Measurements from ENCODE around the gene TNFRSF14.

The TNFRSF14 gene

GRCh38 chr1:2528016-2528415 is 28.2 kb upstream of the TNFRSF14 start:
- DNase-seq (ENCODE audit: insufficient read length, low spot score) = no peak
- FAIRE-seq = no peak
- no peak for TF ChIP-seq POLR2A (IDR thresholded peaks at IDR 0.05; ENCODE audit: low read depth, low read length)

DNA sequence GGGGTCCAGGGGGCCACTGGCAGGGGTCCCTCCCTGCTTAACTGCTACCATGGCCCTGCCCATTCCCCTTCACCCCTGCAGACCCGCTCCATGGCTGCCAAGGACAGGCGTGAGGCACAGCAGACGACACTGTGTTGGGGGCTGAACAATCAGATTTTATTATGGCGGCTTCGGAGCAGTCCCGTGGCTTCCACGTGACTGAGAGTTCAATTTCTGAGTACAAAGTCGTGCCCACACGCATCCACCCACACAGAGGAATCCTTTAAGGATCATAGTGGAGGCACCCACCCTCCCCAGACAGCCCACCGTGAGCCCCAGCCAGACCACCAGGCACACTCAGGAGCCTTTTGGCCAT is 27.6 kb upstream of the TNFRSF14 start:
- no peak for TF ChIP-seq POLR2A (IDR thresholded peaks at IDR 0.05; ENCODE audit: low read depth, low read length)
- no peak for FAIRE-seq
- DNase-seq (ENCODE audit: insufficient read length, low spot score) = no peak

GRCh38 chr1:2528966-2529783 is 27.0 kb upstream of the TNFRSF14 start:
- no peak for DNase-seq (ENCODE audit: insufficient read length, low spot score)
- FAIRE-seq = no peak
- no peak for TF ChIP-seq POLR2A (IDR thresholded peaks at IDR 0.05; ENCODE audit: low read depth, low read length)

DNA sequence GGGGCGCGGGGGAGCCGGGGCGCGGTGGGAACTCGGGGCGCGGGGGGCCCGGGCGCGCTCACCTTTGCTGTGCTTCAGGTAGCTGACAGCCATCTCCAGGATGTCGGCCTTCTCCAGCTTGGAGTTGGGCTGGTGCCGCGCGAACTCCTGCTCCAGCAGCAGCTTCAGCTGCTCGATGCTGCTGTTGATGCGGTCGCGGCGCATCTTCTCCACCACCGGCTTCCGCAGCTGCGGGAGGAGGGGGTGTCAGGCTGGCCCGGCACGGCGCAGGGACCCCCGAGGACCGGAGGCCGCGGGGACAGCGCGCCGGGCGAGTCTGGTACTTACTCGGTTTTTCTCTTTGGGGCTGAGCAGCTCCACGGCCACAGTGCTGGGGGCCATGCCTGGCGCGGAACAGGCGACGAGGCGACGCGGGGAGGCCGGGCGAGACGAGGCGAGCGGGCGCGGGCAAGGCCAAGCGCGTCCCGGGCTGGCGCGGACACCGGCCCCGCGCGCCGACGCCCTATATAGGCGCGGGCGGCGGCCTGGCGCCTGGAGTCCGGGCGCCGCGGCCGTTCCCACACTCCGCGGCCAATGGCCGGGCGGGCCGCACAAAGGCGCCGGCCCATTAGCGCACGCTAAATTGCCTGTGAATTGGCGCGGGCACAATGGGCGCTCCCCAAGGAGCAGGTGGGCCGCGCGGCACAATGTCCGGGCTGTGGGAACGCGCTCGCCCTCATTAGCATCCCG is 26.2 kb upstream of the TNFRSF14 start, which contains the start of gene HES5:
Gene HES5 (minus strand): TSS at position 480 of the 729 bp plus-strand sequence. CDS start 99 bp downstream, at position 381.
- FAIRE-seq = no peak
- no peak for DNase-seq (ENCODE audit: insufficient read length, low spot score)
- TF ChIP-seq POLR2A (IDR thresholded peaks at IDR 0.05; ENCODE audit: low read depth, low read length) = no peak

DNA sequence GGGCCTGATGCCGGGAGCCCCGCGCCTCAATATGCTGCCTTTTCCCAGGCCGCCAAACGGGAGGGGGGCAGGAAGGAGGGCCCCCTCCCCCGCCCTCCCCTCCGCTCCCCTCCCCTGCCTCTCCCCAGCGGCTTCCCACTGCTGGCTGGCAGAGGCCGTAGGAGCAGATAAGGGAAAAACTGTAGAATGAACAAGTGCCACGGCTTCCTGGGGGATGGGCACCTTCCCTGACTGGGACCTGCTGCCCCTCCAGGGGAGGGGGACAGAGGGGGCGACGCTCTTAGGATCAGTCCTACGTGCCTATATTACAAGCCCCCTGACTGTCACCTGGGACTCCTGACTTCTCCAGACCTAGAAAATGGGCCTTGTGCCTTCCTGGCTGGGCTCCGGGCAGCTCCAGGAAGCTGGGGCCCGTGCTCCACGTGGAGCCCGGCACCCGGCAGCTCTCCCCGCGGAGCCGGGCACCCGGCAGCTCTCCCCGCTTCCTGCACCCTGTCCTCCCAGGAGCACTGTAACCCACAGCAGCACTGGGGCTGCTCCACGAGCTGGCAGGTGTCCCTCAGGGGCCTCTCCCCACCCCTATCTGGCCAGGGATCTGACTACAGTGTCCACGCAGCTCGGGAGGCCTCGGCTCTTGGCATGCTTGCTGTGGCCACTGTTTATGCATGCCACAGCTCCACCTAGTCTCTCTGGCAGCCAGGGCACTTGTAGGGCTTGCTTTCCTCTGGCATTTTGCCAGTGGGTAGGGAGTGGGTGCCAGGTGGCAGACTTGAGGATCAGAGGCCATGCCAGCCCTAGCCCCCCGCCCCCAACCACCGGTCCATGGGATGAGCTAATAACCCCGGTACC is 25.4 kb upstream of the TNFRSF14 start:
- DNase-seq (ENCODE audit: insufficient read length, low spot score) (peak; percentile 50), FAIRE-seq (no peak)
- TF ChIP-seq POLR2A (IDR thresholded peaks at IDR 0.05; ENCODE audit: low read depth, low read length) = no peak

DNA sequence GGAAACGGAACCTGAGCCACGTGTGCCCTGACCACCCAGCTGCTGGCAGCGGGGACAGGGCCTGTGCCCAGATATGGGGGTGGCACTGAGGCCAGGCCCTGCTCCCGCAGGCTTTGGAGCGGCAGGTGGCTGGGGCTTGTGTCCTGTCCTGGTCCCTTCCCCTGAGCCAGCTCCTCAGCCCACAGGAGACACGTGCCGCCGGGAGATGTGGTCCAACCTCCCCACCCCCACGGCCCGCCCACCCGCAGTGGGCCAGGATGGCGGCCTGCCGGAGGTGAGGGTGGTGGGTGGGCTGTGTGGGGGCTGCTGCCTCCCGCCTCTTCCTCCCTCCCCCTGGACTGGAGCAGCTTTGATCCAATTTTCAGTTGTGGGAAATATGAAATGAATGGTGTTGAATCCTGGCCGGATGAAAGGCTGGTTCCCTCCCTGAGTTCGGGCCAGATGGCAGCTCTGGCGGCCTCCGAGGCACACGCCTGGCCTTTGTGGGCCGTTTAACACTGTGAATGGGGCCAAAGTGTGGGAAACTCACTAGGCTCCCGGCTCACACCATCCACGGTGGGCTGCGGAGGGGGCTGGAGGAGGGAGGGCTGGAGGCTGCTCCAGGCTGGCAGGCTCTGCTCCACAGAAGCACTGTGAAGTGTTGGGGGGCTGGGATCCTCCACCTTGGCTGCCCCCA is 23.5 kb upstream of the TNFRSF14 start:
- TF ChIP-seq POLR2A (IDR thresholded peaks at IDR 0.05; ENCODE audit: low read depth, low read length) = no peak
- DNase-seq (ENCODE audit: insufficient read length, low spot score) (no peak), FAIRE-seq (no peak)

DNA sequence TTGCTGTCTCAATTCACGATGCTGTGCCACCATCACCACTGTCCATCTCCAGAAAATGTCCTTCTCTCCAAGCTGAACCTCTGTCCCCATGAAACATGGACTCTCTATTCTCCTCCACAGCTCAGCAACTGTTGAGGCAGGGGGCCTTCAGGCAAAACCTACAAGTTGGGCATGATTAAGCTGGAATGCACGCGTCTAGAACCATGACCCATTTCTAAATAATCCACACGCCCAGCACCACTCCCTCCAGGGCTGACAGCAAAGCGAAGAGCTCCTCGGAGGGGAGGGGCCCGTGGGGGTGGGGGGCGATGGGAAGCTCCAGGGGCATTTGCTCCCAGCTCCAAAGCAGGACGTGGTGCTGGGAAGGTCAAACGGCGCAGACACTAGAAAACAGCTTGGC is 22.8 kb upstream of the TNFRSF14 start:
- FAIRE-seq (no peak), DNase-seq (ENCODE audit: insufficient read length, low spot score) (no peak)
- no peak for TF ChIP-seq POLR2A (IDR thresholded peaks at IDR 0.05; ENCODE audit: low read depth, low read length)

DNA sequence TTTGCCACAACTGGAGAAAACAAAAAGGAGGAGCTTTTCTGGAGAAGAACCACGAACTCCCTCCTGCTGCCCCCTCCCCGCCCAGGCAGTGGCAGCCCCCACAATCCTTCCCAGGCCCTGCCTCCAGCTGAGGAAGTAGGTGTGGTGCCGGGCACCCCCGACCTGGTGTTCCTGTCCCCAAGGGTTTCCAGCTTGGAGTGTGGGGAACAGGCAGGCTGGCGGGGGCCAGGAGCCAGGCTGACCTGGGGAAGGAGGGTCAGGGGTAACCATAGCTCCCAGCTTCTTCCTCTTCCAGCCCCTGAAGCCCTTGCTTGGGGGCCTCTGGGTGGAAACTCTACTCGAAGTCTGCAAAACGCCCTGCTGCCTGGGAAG is 21.9 kb upstream of the TNFRSF14 start:
- DNase-seq (ENCODE audit: insufficient read length, low spot score) (no peak), FAIRE-seq (no peak)
- TF ChIP-seq POLR2A (IDR thresholded peaks at IDR 0.05; ENCODE audit: low read depth, low read length) = no peak

- DNase-seq (ENCODE audit: insufficient read length, low spot score) (peak; percentile 64), FAIRE-seq (no peak)
- no peak for TF ChIP-seq POLR2A (IDR thresholded peaks at IDR 0.05; ENCODE audit: low read depth, low read length)
Observed at GRCh38 chr1:2534687-2535441, 21.3 kb upstream of the TNFRSF14 start.

DNA sequence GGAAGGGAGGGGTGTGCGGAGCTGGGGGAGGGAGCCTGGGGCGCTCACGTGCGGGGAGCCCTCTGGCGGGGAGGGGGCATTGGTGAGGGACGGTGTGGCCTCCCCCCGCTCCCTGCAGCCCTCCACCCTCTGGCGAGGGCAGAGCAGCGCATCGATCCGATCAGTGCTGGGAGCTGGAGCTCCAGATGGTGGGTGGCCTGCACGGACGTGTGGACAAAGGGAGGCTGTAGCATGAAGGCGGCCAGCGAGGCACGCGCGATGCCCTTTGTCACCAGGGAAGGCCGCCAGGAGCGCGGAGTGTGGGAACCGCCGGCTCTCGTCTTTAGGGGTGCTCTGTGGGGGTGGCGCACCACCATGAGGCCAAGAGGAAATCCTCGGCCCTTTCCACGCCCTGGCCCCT is 20.7 kb upstream of the TNFRSF14 start:
- no peak for FAIRE-seq
- no peak for TF ChIP-seq POLR2A (IDR thresholded peaks at IDR 0.05; ENCODE audit: low read depth, low read length)
- no peak for DNase-seq (ENCODE audit: insufficient read length, low spot score)

- TF ChIP-seq POLR2A (IDR thresholded peaks at IDR 0.05; ENCODE audit: low read depth, low read length) = no peak
- FAIRE-seq (no peak), DNase-seq (ENCODE audit: insufficient read length, low spot score) (no peak)
Observed at GRCh38 chr1:2535981-2536380, 20.2 kb upstream of the TNFRSF14 start.

GRCh38 chr1:2537784-2538115 is 18.4 kb upstream of the TNFRSF14 start:
- no peak for TF ChIP-seq POLR2A (IDR thresholded peaks at IDR 0.05; ENCODE audit: low read depth, low read length)
- DNase-seq (ENCODE audit: insufficient read length, low spot score) = no peak
- no peak for FAIRE-seq

GRCh38 chr1:2538376-2538775 is 17.8 kb upstream of the TNFRSF14 start:
- FAIRE-seq (no peak), DNase-seq (ENCODE audit: insufficient read length, low spot score) (no peak)
- no peak for TF ChIP-seq POLR2A (IDR thresholded peaks at IDR 0.05; ENCODE audit: low read depth, low read length)
